Skeletal muscle tissue (tissue), 4 donors: Measurements from ENCODE around the gene PDE10A. TPM values are rescaled to one million over a fixed set of nuclear protein-coding genes. Genes with fewer than 3 reads are reported as not detected.

Experiments
- H3K27ac ChIP-seq: one replicate; pipeline ENCODE4 v1.7.0; 2013; ENCODE audit warnings: mild to moderate bottlenecking, low read depth, low read length, inconsistent platforms
- H3K27me3 ChIP-seq, 3 donors: one replicate each; pipeline ENCODE4 v1.7.0; 2013; ENCODE audit warnings: low read length in 3 of 3; ENCODE audit not compliant: control insufficient read depth in 3 of 3, insufficient read depth in 3 of 3
- H3K36me3 ChIP-seq, 3 donors: one replicate each; pipeline ENCODE4 v1.7.0; 2013; ENCODE audit warnings: low read length in 3 of 3; ENCODE audit not compliant: control insufficient read depth in 3 of 3, insufficient read depth in 3 of 3
- H3K4me1 ChIP-seq, 3 donors: one replicate each; pipeline ENCODE4 v1.7.0; 2013; ENCODE audit warnings: low read length in 3 of 3, mild to moderate bottlenecking in 3 of 3; ENCODE audit not compliant: control insufficient read depth in 3 of 3, insufficient read depth in 3 of 3
- H3K4me3 ChIP-seq, 3 donors: one replicate each; pipeline ENCODE4 v1.7.0; 2013; ENCODE audit warnings: low read length in 3 of 3
- H3K9ac ChIP-seq, 3 donors: one replicate each; pipeline ENCODE4 v1.7.0; 2013; ENCODE audit warnings: low read length in 3 of 3, mild to moderate bottlenecking in 3 of 3, moderate library complexity in 2 of 3, low read depth in 1 of 3
- H3K9me3 ChIP-seq, 3 donors: one replicate each; pipeline ENCODE4 v1.7.0; 2013; ENCODE audit warnings: low read length in 3 of 3; ENCODE audit not compliant: control insufficient read depth in 3 of 3
- total RNA-seq: library from RNA; depleted of rRNA; stranded (reverse); fragments of >200 nt; gene quantifications from one replicate; pipeline ENCODE4 v1.2.3, GENCODE V29; 2014
- donor health status: Osteomylitis.

PDE10A gene
- total RNA-seq, 1 donor from 2014 or later = 11.0 TPM

GRCh38 chr6:165697171-165697570, 34.1 kb upstream of the PDE10A start:
- Histone ChIP-seq H3K9me3 (no peaks in the 10 kb centered on the region), H3K4me1 (peaks cover 0 to 11% (median 3%) of the 10 kb centered on the region in 3 donors), H3K4me3 (no peak overlapping the region), H3K27ac (no peak overlapping the region), H3K9ac (no peak overlapping the region), H3K27me3 (no peaks in the 10 kb centered on the region), H3K36me3 (no peaks in the 10 kb centered on the region)

DNA sequence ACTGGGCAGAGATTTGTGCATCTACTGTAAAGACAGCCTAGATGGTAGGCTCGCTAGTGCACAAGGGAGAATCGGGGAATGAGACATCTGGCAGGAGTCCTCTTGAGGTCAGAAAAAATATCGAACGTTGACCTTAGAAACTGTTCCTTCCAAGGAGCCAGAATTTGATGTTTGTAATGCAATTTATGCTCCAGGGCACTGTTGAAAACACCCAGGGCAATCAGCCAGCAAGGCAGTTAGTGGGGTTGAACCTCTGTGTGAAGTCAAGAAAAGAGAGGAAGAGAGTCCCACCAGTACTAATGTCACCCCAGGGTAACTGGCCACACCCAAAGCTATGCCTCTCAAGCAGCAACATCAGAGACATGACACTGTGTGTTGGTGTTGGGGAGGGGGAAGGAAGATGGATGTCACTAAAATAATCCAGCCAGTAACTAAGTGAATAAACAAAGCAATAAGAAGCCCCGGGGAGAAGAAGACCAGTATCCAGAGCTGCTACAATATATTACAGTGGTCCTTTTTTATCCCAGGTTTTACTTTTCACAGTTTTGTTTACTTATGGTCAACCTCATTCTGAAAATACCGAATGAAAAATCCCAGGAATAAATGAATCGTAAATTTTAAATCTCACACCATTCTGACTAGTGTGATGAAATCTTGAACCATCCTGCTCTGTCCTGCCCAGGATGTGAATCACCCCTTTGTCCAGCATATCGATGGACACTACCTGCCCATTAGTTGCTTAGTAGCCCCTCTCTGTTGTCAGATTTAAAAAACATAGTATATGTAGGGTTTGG, 32.9 kb upstream of the PDE10A start:
- Histone ChIP-seq H3K36me3 (no peaks in the 10 kb centered on the region), H3K27me3 (no peaks in the 10 kb centered on the region), H3K27ac (no peak overlapping the region), H3K9ac (no peak overlapping the region), H3K4me3 (no peak overlapping the region), H3K4me1 (peaks cover 0 to 4% (median 0%) of the 10 kb centered on the region in 3 donors), H3K9me3 (no peaks in the 10 kb centered on the region)

DNA sequence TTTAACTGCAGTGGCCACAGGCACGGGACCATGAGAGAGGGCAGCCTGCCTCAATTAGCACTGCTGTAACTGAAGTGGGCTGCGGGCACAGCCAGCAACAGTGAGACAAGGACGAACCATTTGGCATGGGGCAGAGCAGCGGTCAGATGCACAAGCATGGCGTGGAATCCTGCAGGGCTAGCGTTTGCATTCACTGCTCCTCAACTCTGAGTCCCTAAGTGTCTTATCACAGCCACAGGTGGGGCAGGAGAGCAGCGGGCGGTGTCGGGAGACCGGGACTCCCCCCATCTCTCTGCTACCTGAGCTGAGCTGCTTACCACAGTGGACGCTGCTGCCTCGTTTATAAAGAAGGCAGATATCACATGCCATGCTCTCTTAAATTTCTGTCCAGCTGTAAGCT, 31.3 kb upstream of the PDE10A start:
- Histone ChIP-seq H3K36me3 (no peaks in the 10 kb centered on the region), H3K9ac (peak overlapping the region in 1 of 3 donors; percentile 16), H3K4me1 (no peaks in the 10 kb centered on the region), H3K27me3 (no peaks in the 10 kb centered on the region), H3K27ac (no peak overlapping the region), H3K9me3 (no peaks in the 10 kb centered on the region), H3K4me3 (peak overlapping the region in 1 of 3 donors; percentile 13)

GRCh38 chr6:165692106-165692653, 29.1 kb upstream of the PDE10A start:
- no peaks in the 10 kb centered on the region for H3K4me1 ChIP-seq
- H3K9ac ChIP-seq = no peak overlapping the region
- no peak overlapping the region for H3K27ac ChIP-seq
- no peaks in the 10 kb centered on the region for H3K36me3 ChIP-seq
- H3K4me3 ChIP-seq = no peak overlapping the region
- no peaks in the 10 kb centered on the region for H3K27me3 ChIP-seq
- H3K9me3 ChIP-seq = peaks cover 0 to 3% (median 0%) of the 10 kb centered on the region in 3 donors

DNA sequence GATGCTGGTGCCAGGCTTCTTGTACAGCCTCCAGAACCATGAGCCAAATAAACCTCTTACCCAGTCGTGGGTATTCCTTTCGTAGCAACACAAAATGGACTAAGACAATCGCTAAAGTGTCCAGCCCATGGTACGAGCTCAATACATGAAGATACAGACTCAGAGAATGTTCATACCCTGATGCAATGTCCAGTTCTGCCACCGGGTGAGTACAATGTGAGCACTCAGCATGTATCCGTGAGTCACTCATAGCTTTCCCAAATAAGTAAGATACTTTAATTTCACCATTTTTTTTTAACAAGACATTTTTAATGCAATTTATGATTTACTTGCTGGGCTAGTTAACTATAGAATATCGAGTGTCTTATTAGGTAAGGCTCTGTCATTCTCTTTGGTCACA, 26.7 kb upstream of the PDE10A start:
- Histone ChIP-seq H3K27me3 (peaks cover 0 to 5% (median 0%) of the 10 kb centered on the region in 3 donors), H3K9ac (no peak overlapping the region), H3K4me3 (no peak overlapping the region), H3K4me1 (no peaks in the 10 kb centered on the region), H3K36me3 (no peaks in the 10 kb centered on the region), H3K9me3 (peaks cover 0 to 3% (median 0%) of the 10 kb centered on the region in 3 donors), H3K27ac (no peak overlapping the region)

DNA sequence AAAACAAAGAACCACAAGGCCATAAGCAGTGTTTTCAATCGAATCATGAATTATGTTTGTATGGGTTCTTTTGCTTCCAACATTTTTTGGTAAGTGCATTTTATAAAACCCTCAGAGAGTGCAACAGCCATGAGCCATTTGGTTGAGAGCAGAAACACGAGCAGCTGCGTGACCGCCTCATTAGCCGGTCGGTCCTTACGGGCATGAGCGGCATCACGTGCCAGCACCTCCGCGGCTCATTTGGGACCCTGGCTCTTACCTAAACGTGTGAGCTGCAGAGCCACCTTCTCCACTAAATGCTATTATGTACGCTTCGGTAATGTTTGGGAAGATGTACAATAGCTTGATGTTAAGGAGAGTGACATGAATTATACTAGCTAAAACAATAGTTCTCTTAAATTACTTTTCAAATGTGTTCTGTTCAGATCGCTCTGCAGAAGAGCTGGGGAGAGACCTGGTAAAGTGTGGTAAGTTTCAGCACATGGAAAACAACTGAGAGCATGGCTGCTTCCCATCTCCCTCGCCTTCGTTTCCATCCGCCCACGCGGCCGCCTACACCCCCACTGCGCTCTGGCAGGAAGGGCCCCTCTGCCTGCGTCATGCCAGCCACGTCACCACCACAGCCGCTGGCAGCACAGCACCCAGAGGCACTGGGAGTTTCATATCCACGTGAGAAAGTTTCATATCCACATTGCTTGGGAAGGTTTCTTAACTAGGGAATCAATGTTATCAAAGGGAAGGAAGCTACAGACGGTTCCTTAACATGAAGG, 23.7 kb upstream of the PDE10A start:
- Histone ChIP-seq H3K9ac (no peak overlapping the region), H3K27me3 (peaks cover 0 to 5% (median 0%) of the 10 kb centered on the region in 3 donors), H3K36me3 (no peaks in the 10 kb centered on the region), H3K9me3 (peaks cover 0 to 3% (median 0%) of the 10 kb centered on the region in 3 donors), H3K4me3 (no peak overlapping the region), H3K27ac (no peak overlapping the region), H3K4me1 (no peaks in the 10 kb centered on the region)

- H3K9ac ChIP-seq = no peak overlapping the region
- H3K27me3 ChIP-seq = peaks cover 0 to 5% (median 0%) of the 10 kb centered on the region in 3 donors
- H3K9me3 ChIP-seq = peaks cover 0 to 3% (median 0%) of the 10 kb centered on the region in 3 donors
- no peak overlapping the region for H3K27ac ChIP-seq
- H3K4me3 ChIP-seq = no peak overlapping the region
- no peaks in the 10 kb centered on the region for H3K36me3 ChIP-seq
- no peaks in the 10 kb centered on the region for H3K4me1 ChIP-seq
Measured at GRCh38 chr6:165685302-165685701, 22.3 kb upstream of the PDE10A start.

- H3K27me3 ChIP-seq = peaks cover 0 to 5% (median 5%) of the 10 kb centered on the region in 3 donors
- no peak overlapping the region for H3K27ac ChIP-seq
- H3K9me3 ChIP-seq = peaks cover 0 to 3% (median 0%) of the 10 kb centered on the region in 3 donors
- no peak overlapping the region for H3K4me3 ChIP-seq
- H3K36me3 ChIP-seq = no peaks in the 10 kb centered on the region
- no peaks in the 10 kb centered on the region for H3K4me1 ChIP-seq
- no peak overlapping the region for H3K9ac ChIP-seq
Measured at GRCh38 chr6:165684333-165684732, 21.3 kb upstream of the PDE10A start.

- Histone ChIP-seq H3K27me3 (peaks cover 0 to 6% (median 1%) of the 10 kb centered on the region in 3 donors), H3K27ac (no peak overlapping the region), H3K4me1 (no peaks in the 10 kb centered on the region), H3K9ac (no peak overlapping the region), H3K4me3 (no peak overlapping the region), H3K9me3 (no peaks in the 10 kb centered on the region), H3K36me3 (no peaks in the 10 kb centered on the region)
Measured at GRCh38 chr6:165680975-165681374, 17.9 kb upstream of the PDE10A start.

DNA sequence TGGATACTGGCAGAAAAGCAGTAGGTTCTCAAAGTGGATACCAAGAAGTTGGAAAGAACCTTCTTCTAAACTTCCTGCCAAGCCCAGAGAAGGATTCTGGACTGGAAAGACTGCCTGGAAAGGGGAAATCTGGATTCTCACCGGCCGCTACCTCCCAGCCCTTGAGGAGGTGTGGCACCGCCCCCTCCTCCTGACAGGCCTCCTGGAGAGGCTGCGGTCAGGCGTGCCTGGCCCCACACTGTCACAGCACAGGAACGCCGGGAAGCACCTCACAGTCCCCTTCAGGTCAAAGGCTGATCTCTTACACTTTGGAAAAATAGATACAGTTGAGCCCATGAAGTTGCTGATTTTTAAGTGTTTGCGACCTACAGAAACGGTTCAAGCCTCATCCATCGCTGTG, 16.3 kb upstream of the PDE10A start:
- H3K27me3 ChIP-seq = peaks cover 0 to 6% (median 3%) of the 10 kb centered on the region in 3 donors
- H3K9me3 ChIP-seq = no peaks in the 10 kb centered on the region
- no peak overlapping the region for H3K4me3 ChIP-seq
- H3K27ac ChIP-seq = no peak overlapping the region
- no peak overlapping the region for H3K9ac ChIP-seq
- no peaks in the 10 kb centered on the region for H3K4me1 ChIP-seq
- no peaks in the 10 kb centered on the region for H3K36me3 ChIP-seq
